Subcutaneous abdominal adipose tissue (tissue), 5 donors: Measurements from ENCODE around the gene ADIPOR2.
"Not testable (repeated sequence)": the region's sequence is repeated elsewhere in the genome, so short reads cannot be mapped to it uniquely, and the experiment has no call there.

Experiments
- H3K27ac ChIP-seq: one replicate; pipeline ENCODE4 v1.7.0; 2013; ENCODE audit warnings: low read depth, mild to moderate bottlenecking, inconsistent platforms, low read length, moderate library complexity
- H3K27me3 ChIP-seq, 5 donors: one replicate each; pipeline ENCODE4 v1.7.0; 2013; ENCODE audit warnings: low read length in 5 of 5, inconsistent platforms in 1 of 5; ENCODE audit not compliant: control insufficient read depth in 5 of 5, insufficient read depth in 4 of 5
- H3K36me3 ChIP-seq, 5 donors: one replicate each; pipeline ENCODE4 v1.7.0; 2013; ENCODE audit warnings: low read length in 5 of 5; ENCODE audit not compliant: control insufficient read depth in 5 of 5, insufficient read depth in 5 of 5
- H3K4me1 ChIP-seq, 5 donors: one replicate each; pipeline ENCODE4 v1.7.0; 2013; ENCODE audit warnings: low read length in 5 of 5, mild to moderate bottlenecking in 3 of 5, moderate library complexity in 1 of 5; ENCODE audit not compliant: control insufficient read depth in 5 of 5, insufficient read depth in 5 of 5
- H3K4me3 ChIP-seq, 5 donors: one replicate each; pipeline ENCODE4 v1.7.0; 2013; ENCODE audit warnings: low read length in 5 of 5, low read depth in 1 of 5
- H3K9ac ChIP-seq, 5 donors: one replicate each; pipeline ENCODE4 v1.7.0; 2013; ENCODE audit warnings: low read length in 5 of 5, mild to moderate bottlenecking in 4 of 5, moderate library complexity in 3 of 5
- H3K9me3 ChIP-seq, 5 donors: one replicate each; pipeline ENCODE4 v1.7.0; 2013; ENCODE audit warnings: low read length in 5 of 5; ENCODE audit not compliant: control insufficient read depth in 5 of 5
- donor health status: healthy.
- donor health status: healthy.
- donor health status: healthy.
- donor health status: healthy.
- donor health status: healthy.

ADIPOR2 gene

GRCh38 chr12:1817928-1818327, 127.1 kb downstream of the ADIPOR2 start:
- Histone ChIP-seq H3K27me3 (peaks cover 24 to 43% (median 39%) of the 10 kb centered on the region in 5 donors), H3K4me1 (peaks cover 0 to 18% (median 17%) of the 10 kb centered on the region in 5 donors)
- H3K9me3 ChIP-seq, H3K9ac ChIP-seq, H3K27ac ChIP-seq, H3K36me3 ChIP-seq, H3K4me3 ChIP-seq: not testable (repeated sequence)

- H3K9me3 ChIP-seq, result no peaks in the 10 kb centered on the region
- no peak overlapping the region for H3K4me3 ChIP-seq
- no peaks in the 10 kb centered on the region for H3K36me3 ChIP-seq
- no peak overlapping the region for H3K9ac ChIP-seq
- peaks cover 24 to 50% (median 44%) of the 10 kb centered on the region in 5 donors for H3K27me3 ChIP-seq
- H3K4me1 ChIP-seq, result peaks cover 0 to 7% (median 6%) of the 10 kb centered on the region in 5 donors
- H3K27ac ChIP-seq, result no peak overlapping the region
These were observed 128.2 kb downstream of the ADIPOR2 start for GRCh38 chr12:1819050-1819449.

- Histone ChIP-seq H3K27ac (no peak overlapping the region), H3K9me3 (no peaks in the 10 kb centered on the region), H3K4me3 (no peak overlapping the region), H3K27me3 (peaks cover 24 to 54% (median 44%) of the 10 kb centered on the region in 5 donors), H3K9ac (no peak overlapping the region), H3K36me3 (no peaks in the 10 kb centered on the region), H3K4me1 (peaks cover 0 to 3% (median 1%) of the 10 kb centered on the region in 5 donors)
These were observed 128.7 kb downstream of the ADIPOR2 start for GRCh38 chr12:1819571-1819970.

- peaks cover 0 to 3% (median 0%) of the 10 kb centered on the region in 5 donors for H3K4me1 ChIP-seq
- no peak within 1 kb of the TSS for H3K4me3 ChIP-seq
- H3K36me3 ChIP-seq, result no peaks in the 10 kb centered on the region
- no peak within 1 kb of the TSS for H3K27ac ChIP-seq
- H3K9ac ChIP-seq, result no peak within 1 kb of the TSS
- H3K9me3 ChIP-seq, result no peaks in the 10 kb centered on the region
- peaks cover 24 to 57% (median 46%) of the 10 kb centered on the region in 5 donors for H3K27me3 ChIP-seq
These were observed 129.5 kb downstream of the ADIPOR2 start, which contains the start of gene LRTM2 for GRCh38 chr12:1820191-1820895. LRTM2 (plus strand) TSS chr12:1820565; CDS start chr12:1828149, 7,584 bp downstream.

GRCh38 chr12:1820896-1821291, 130.0 kb downstream of the ADIPOR2 start:
- Histone ChIP-seq H3K4me3 (no peak overlapping the region), H3K36me3 (no peaks in the 10 kb centered on the region), H3K9me3 (no peaks in the 10 kb centered on the region), H3K4me1 (peaks cover 0 to 3% (median 0%) of the 10 kb centered on the region in 5 donors), H3K27ac (no peak overlapping the region), H3K9ac (no peak overlapping the region), H3K27me3 (peaks cover 24 to 61% (median 49%) of the 10 kb centered on the region in 5 donors)

- no peak overlapping the region for H3K9ac ChIP-seq
- no peaks in the 10 kb centered on the region for H3K36me3 ChIP-seq
- no peaks in the 10 kb centered on the region for H3K9me3 ChIP-seq
- H3K4me1 ChIP-seq, result peaks cover 0 to 3% (median 0%) of the 10 kb centered on the region in 5 donors
- no peak overlapping the region for H3K27ac ChIP-seq
- H3K4me3 ChIP-seq, result no peak overlapping the region
- H3K27me3 ChIP-seq, result peaks cover 24 to 57% (median 50%) of the 10 kb centered on the region in 5 donors
These were observed 130.9 kb downstream of the ADIPOR2 start for GRCh38 chr12:1821805-1822204.

GRCh38 chr12:1822699-1823098, 131.8 kb downstream of the ADIPOR2 start:
- Histone ChIP-seq H3K36me3 (no peaks in the 10 kb centered on the region), H3K27me3 (peaks cover 29 to 63% (median 54%) of the 10 kb centered on the region in 5 donors), H3K27ac (no peak overlapping the region), H3K4me3 (no peak overlapping the region), H3K9ac (no peak overlapping the region), H3K9me3 (no peaks in the 10 kb centered on the region), H3K4me1 (peaks cover 0 to 3% (median 0%) of the 10 kb centered on the region in 5 donors)

- H3K27ac ChIP-seq, result no peak overlapping the region
- H3K4me3 ChIP-seq, result no peak overlapping the region
- H3K36me3 ChIP-seq, result no peaks in the 10 kb centered on the region
- peaks cover 0 to 3% (median 0%) of the 10 kb centered on the region in 5 donors for H3K4me1 ChIP-seq
- no peaks in the 10 kb centered on the region for H3K9me3 ChIP-seq
- H3K27me3 ChIP-seq, result peaks cover 29 to 65% (median 55%) of the 10 kb centered on the region in 5 donors
- H3K9ac ChIP-seq, result no peak overlapping the region
These were observed 132.4 kb downstream of the ADIPOR2 start for GRCh38 chr12:1823237-1823636.

- Histone ChIP-seq H3K9me3 (no peaks in the 10 kb centered on the region), H3K27me3 (peaks cover 20 to 63% (median 53%) of the 10 kb centered on the region in 5 donors), H3K27ac (no peak overlapping the region), H3K4me1 (no peaks in the 10 kb centered on the region), H3K36me3 (no peaks in the 10 kb centered on the region), H3K9ac (no peak overlapping the region), H3K4me3 (no peak overlapping the region)
These were observed 134.7 kb downstream of the ADIPOR2 start for GRCh38 chr12:1825382-1826102.

- Histone ChIP-seq H3K9me3 (no peaks in the 10 kb centered on the region), H3K9ac (no peak overlapping the region), H3K4me1 (peaks cover 0 to 2% (median 0%) of the 10 kb centered on the region in 5 donors), H3K4me3 (no peak overlapping the region), H3K36me3 (no peaks in the 10 kb centered on the region), H3K27me3 (peaks cover 20 to 63% (median 51%) of the 10 kb centered on the region in 5 donors), H3K27ac (no peak overlapping the region)
These were observed 135.5 kb downstream of the ADIPOR2 start for GRCh38 chr12:1826401-1826800.
